Right lobe of liver (tissue), 6 donors: ENCODE data around the gene ST8SIA6. TPM values are rescaled to one million over a fixed set of nuclear protein-coding genes. Genes with fewer than 3 reads are reported as not detected.

Experiments used
- ATAC-seq, 4 donors: fragments of 200-7000 bp; cut with Tn5 transposase; one replicate each; pipeline ENCODE4 v1.9.1; 2020; ENCODE audit warnings: mild to moderate bottlenecking in 4 of 4, moderate library complexity in 4 of 4
- DNase-seq, 3 donors: peaks; one replicate each; pipeline ENCODE4 v3.0.0-alpha.2; 2020
- H3K27ac ChIP-seq, 3 donors: fragments of 200-600 bp; one replicate each; pipeline ENCODE4 v1.8.0; 2022
- H3K27me3 ChIP-seq, 2 donors: fragments of 200-600 bp; one replicate each; pipeline ENCODE4 v1.8.0; 2022
- H3K36me3 ChIP-seq, 4 donors: fragments of 200-600 bp; sonication (generic) in 1 of 4; one replicate each; pipeline versions ENCODE4 v1.5.1 to v1.8.0; 2017 to 2022; ENCODE audit warnings: control low read depth in 1 of 4
- H3K4me1 ChIP-seq, 4 donors: fragments of 200-600 bp; sonication (generic) in 1 of 4; one replicate each; pipeline versions ENCODE4 v1.5.1 to v1.8.0; 2017 to 2022; ENCODE audit warnings: control low read depth in 1 of 4
- H3K4me3 ChIP-seq, 3 donors: fragments of 200-600 bp; one replicate each; pipeline ENCODE4 v1.8.0; 2022
- H3K9me3 ChIP-seq, 4 donors: fragments of 200-600 bp; sonication (generic) in 1 of 4; one replicate each; pipeline versions ENCODE4 v1.5.1 to v1.8.0; 2017 to 2022; ENCODE audit warnings: control low read depth in 1 of 4
- POLR2A ChIP-seq: fragments of 450-650 bp; IDR thresholded peaks from one replicate; pipeline ENCODE4 v1.6.1; 2017; ENCODE audit warnings: antibody characterized with exemption, mild to moderate bottlenecking
- WGBS: methylation state at CpG from one replicate; pipeline ENCODE4 v1.1.6; 2018; ENCODE audit warnings: low coverage, low lambda C conversion rate; ENCODE audit not compliant: insufficient coverage; ENCODE audit errors: missing lambda C conversion rate; 5-methylcytosine and 5-hydroxymethylcytosine counted together
- intact Hi-C, 2 donors: fragments of 100-400 bp; cut with DNase I; formaldehyde crosslinking; loops; one replicate each; pipeline versions ENCODE4 v1.11.2 to v1.14.1; 2022
- total RNA-seq, 6 experiments: library from RNA; depleted of rRNA in 2 of 6; stranded (reverse); fragments of >200 nt in 2 of 6; fragmentation: NEBNext Ultra II Directional in 3 of 6; extraction: Animal tissue kit (Norgen Biotek cat#: 25700) in 3 of 6; gene quantifications; one replicate each; pipeline versions ENCODE4 v1.1.0 to v1.2.4, GENCODE V29; 2016 to 2023
- TF ChIP-seq, protein P1 (sequence below), 4 donors: fragments of 200-600 bp in 3 of 4; fragments of 450-650 bp in 1 of 4; IDR thresholded peaks; one replicate each; pipeline versions ENCODE4 v1.5.1 to v1.8.0; 2016 to 2022; ENCODE audit warnings: antibody characterized with exemption in 4 of 4, mild to moderate bottlenecking in 2 of 4
- donor health status: DM: no; HTN: yes; CAD: no.
- donor health status: DM: no; HTN: no; CAD: no.
- donor health status: DM: no; HTN: no; CAD: no.
- donor health status: DM: no; HTN: yes; CAD: no.
- donor health status: DM: no; HTN: yes; CAD: no.

The ST8SIA6 gene
- total RNA-seq, 6 experiments from 2014 or later, result 0.39 to 2.2 (median 1.4) TPM

DNA sequence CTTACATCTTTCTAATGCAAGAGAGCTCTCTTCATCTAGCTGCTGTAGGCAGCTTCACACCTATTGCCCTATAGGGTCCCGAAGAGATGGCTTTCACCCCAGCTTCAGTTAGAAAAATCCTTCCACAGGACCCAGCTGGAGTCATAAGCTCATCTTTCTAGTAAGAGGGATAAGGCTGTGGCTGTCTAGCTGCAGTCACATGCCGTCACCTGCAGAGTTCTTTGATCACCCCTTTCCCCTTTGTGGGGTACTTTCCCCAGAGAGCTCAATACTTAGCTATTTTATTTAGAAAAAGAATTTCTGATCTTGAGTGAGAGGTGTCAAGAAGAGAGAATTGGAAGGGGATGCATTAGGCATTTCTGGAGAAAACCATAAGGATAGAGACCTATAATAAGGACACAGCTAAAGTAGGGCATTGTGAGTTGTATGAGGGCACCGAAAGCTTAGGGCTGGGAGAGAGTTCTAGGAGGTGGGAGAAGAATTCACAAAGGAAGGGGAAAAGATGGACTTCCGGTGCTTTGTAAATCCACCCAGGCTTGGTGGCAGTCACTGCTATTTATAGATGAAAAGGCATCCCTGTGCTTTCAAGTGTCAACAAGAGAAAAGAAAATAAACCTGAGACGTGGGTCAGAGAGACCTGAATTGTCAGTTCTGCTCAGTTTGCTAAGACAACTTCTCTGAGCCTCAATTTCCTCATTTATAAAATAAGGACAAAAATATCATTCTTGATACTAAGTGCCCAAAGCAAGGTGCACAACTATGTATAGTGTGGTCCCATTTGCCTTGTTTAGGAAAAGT is 11.1 kb upstream of the ST8SIA6 start:
- TF ChIP-seq, protein P1, sequence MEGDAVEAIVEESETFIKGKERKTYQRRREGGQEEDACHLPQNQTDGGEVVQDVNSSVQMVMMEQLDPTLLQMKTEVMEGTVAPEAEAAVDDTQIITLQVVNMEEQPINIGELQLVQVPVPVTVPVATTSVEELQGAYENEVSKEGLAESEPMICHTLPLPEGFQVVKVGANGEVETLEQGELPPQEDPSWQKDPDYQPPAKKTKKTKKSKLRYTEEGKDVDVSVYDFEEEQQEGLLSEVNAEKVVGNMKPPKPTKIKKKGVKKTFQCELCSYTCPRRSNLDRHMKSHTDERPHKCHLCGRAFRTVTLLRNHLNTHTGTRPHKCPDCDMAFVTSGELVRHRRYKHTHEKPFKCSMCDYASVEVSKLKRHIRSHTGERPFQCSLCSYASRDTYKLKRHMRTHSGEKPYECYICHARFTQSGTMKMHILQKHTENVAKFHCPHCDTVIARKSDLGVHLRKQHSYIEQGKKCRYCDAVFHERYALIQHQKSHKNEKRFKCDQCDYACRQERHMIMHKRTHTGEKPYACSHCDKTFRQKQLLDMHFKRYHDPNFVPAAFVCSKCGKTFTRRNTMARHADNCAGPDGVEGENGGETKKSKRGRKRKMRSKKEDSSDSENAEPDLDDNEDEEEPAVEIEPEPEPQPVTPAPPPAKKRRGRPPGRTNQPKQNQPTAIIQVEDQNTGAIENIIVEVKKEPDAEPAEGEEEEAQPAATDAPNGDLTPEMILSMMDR (IDR thresholded peaks at IDR 0.05), result no peak
- no peak for TF ChIP-seq POLR2A
- H3K27ac ChIP-seq, result no peak overlapping the region
- H3K9me3 ChIP-seq, result no peaks in the 10 kb centered on the region
- no peaks in the 10 kb centered on the region for H3K36me3 ChIP-seq
- intact Hi-C loops, result no loop called here
- ATAC-seq, result no peak
- H3K4me1 ChIP-seq, result no peaks in the 10 kb centered on the region
- WGBS, result 45% methylated on average over 5 of the region's 5 CpGs
- DNase-seq, result no peak
- no peak overlapping the region for H3K4me3 ChIP-seq
- no peaks in the 10 kb centered on the region for H3K27me3 ChIP-seq

DNA sequence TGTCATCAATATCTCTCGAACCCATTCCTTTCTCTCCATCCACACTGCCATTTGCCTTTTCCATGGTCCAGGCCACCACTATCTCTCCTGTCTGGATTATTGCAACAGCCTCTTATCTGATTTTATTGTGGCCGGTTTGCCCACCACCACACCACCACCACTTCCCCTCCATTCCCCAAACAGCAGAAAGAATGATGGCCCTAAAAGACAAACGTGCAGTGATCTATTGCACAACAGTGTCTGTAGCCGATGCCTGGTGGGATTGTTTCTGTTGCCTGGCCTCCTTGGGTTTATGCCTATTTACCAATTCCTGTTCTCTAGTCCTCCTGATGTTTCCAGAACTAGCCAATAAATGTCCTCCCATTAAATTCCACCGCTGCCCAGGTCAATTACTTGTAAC is 10.2 kb upstream of the ST8SIA6 start:
- WGBS, result 51% methylated on average over 5 of the region's 5 CpGs
- Histone ChIP-seq H3K36me3 (no peaks in the 10 kb centered on the region), H3K4me3 (no peak overlapping the region), H3K4me1 (no peaks in the 10 kb centered on the region), H3K27ac (no peak overlapping the region), H3K9me3 (no peaks in the 10 kb centered on the region), H3K27me3 (no peaks in the 10 kb centered on the region)
- TF ChIP-seq POLR2A, result no peak
- TF ChIP-seq, protein P1 (IDR thresholded peaks at IDR 0.05), result no peak
- intact Hi-C loops, result no loop called here
- ATAC-seq, result no peak
- no peak for DNase-seq

- intact Hi-C loops, result no loop called here
- no peaks in the 10 kb centered on the region for H3K36me3 ChIP-seq
- H3K27me3 ChIP-seq, result peaks cover 0 to 4% of the 10 kb centered on the region in 2 donors
- H3K4me1 ChIP-seq, result no peaks in the 10 kb centered on the region
- no peaks in the 10 kb centered on the region for H3K9me3 ChIP-seq
- H3K4me3 ChIP-seq, result no peak overlapping the region
- TF ChIP-seq, protein P1 (IDR thresholded peaks at IDR 0.05), result no peak
- no peak for TF ChIP-seq POLR2A
- H3K27ac ChIP-seq, result no peak overlapping the region
- no peak for ATAC-seq
- no peak for DNase-seq
Measured at GRCh38 chr10:17460756-17461155, 6.4 kb upstream of the ST8SIA6 start.

GRCh38 chr10:17457083-17457482 is 2.7 kb upstream of the ST8SIA6 start:
- no peaks in the 10 kb centered on the region for H3K36me3 ChIP-seq
- peaks cover 0 to 9% of the 10 kb centered on the region in 2 donors for H3K27me3 ChIP-seq
- intact Hi-C loops, result no loop called here
- no peak overlapping the region for H3K27ac ChIP-seq
- 92% methylated on average over 2 of the region's 2 CpGs for whole genome bisulfite sequencing
- ATAC-seq (no peak), DNase-seq (no peak)
- H3K4me3 ChIP-seq, result no peak overlapping the region
- TF ChIP-seq POLR2A, result no peak
- TF ChIP-seq, protein P1 (IDR thresholded peaks at IDR 0.05), result no peak
- peaks cover 0 to 9% (median 0%) of the 10 kb centered on the region in 4 donors for H3K4me1 ChIP-seq
- H3K9me3 ChIP-seq, result no peaks in the 10 kb centered on the region
